DOHH2 (cell line): ENCODE measurements around the gene KREMEN1.

Source experiments
- CTCF ChIP-seq: fragments of 200-600 bp; sonication (generic); IDR thresholded peaks from one replicate; pipeline ENCODE4 v1.5.1; 2014; ENCODE audit warnings: antibody characterized with exemption, mild to moderate bottlenecking, low read depth, low read length; ENCODE audit not compliant: poor library complexity, severe bottlenecking
- EZH2phosphoT487 ChIP-seq: fragments of 200-600 bp; sonication (generic); IDR thresholded peaks from 2 replicates; pipeline ENCODE4 v1.6.1; 2017; ENCODE audit warnings: borderline replicate concordance, mild to moderate bottlenecking, antibody characterized with exemption, low read length, moderate library complexity, mixed read lengths

GRCh38 chr22:29195118-29195963 lies 122.5 kb downstream of the KREMEN1 start:
- TF ChIP-seq CTCF (no peak), EZH2phosphoT487 (no peak)
